A673 (cell line): ENCODE data around the gene CEACAM6. TPM values are rescaled to one million over a fixed set of nuclear protein-coding genes. Genes with fewer than 3 reads are reported as not detected.

Experiments
- BruUV-seq: library from RNA; stranded (reverse); fragments of 400-500 nt; replicated peaks from 2 replicates; lab custom pipeline; 2021; lab: Mats Ljungman, UMichigan
- CTCF ChIA-PET: fragments of 300-600 bp; sonication (Branson Sonifier 250); formaldehyde crosslinking; loops from one replicate; lab custom pipeline; 2022; ENCODE audit warnings: antibody characterized with exemption; lab: Charles Lee
- POLR2A ChIA-PET: fragments of 300-600 bp; sonication (Branson Sonifier 250); formaldehyde crosslinking; loops from one replicate; lab custom pipeline; 2022; ENCODE audit warnings: antibody characterized with exemption; ENCODE audit not compliant: low non-redundant PET; lab: Charles Lee
- DNase-seq: peaks from one replicate; pipeline ENCODE4 v3.0.0-alpha.2; 2015; ENCODE audit warnings: low spot score
- H3K27ac ChIP-seq: fragments of 200-600 bp; sonication (generic); 2 replicates; pipeline ENCODE4 v1.5.1; 2016; ENCODE audit warnings: mixed run types, low read depth, mild to moderate bottlenecking, mixed read lengths, antibody characterized with exemption, low read length; ENCODE audit not compliant: poor library complexity, severe bottlenecking
- H3K27me3 ChIP-seq: fragments of 200-600 bp; sonication (generic); replicated peaks from 2 replicates; pipeline ENCODE4 v1.6.1; 2017; ENCODE audit warnings: mixed run types, low read depth, mild to moderate bottlenecking, mixed read lengths, antibody characterized with exemption, low read length; ENCODE audit not compliant: insufficient read depth, poor library complexity
- H3K36me3 ChIP-seq: fragments of 200-600 bp; sonication (generic); 2 replicates; pipeline ENCODE4 v1.6.1; 2016; ENCODE audit warnings: mixed run types, mild to moderate bottlenecking, mixed read lengths, antibody characterized with exemption, low read length; ENCODE audit not compliant: insufficient read depth, poor library complexity, severe bottlenecking
- H3K4me1 ChIP-seq: fragments of 200-600 bp; sonication (generic); 2 replicates; pipeline ENCODE4 v1.6.1; 2017; ENCODE audit warnings: mixed run types, mild to moderate bottlenecking, mixed read lengths, antibody characterized with exemption, low read length; ENCODE audit not compliant: insufficient read depth, poor library complexity, severe bottlenecking
- H3K4me3 ChIP-seq: fragments of 200-600 bp; sonication (generic); 2 replicates; pipeline ENCODE4 v1.5.1; 2016; ENCODE audit warnings: low read depth, mixed run types, mild to moderate bottlenecking, mixed read lengths, low read length; ENCODE audit not compliant: poor library complexity, severe bottlenecking
- H3K9me3 ChIP-seq: fragments of 200-600 bp; sonication (generic); 2 replicates; pipeline ENCODE4 v1.6.1; 2016; ENCODE audit warnings: mixed run types, low read depth, mild to moderate bottlenecking, mixed read lengths, antibody characterized with exemption, low read length; ENCODE audit not compliant: poor library complexity, severe bottlenecking
- EZH2 ChIP-seq: fragments of 200-600 bp; sonication (generic); IDR thresholded peaks from 2 replicates; pipeline ENCODE4 v1.6.1; 2017; ENCODE audit warnings: borderline replicate concordance, low read depth, mild to moderate bottlenecking, mixed read lengths, antibody characterized with exemption, low read length; ENCODE audit not compliant: poor library complexity, severe bottlenecking
- intact Hi-C: fragments of 100-400 bp; cut with micrococcal nuclease; formaldehyde crosslinking; loops from one replicate; pipeline ENCODE4 v1.10.0; 2022; ENCODE audit not compliant: unreplicated experiment
- total RNA-seq: library from RNA; stranded (reverse); gene quantifications from 2 replicates; pipeline ENCODE4 v1.2.3, GENCODE V29; 2021
- TF ChIP-seq, protein P1 (sequence below): fragments of 300-800, 200-600 bp; sonication (generic); conservative IDR thresholded peaks from 2 replicates; pipeline ENCODE4 v1.5.1; 2017; ENCODE audit warnings: low read depth, mild to moderate bottlenecking, antibody characterized with exemption, low read length, moderate library complexity, mixed read lengths

The CEACAM6 gene
- total RNA-seq, 1 experiment from 2014 or later, result 2.4 TPM

GRCh38 chr19:41709951-41710645 is 45.2 kb upstream of the CEACAM6 start:
- CTCF ChIA-PET, result interaction anchor here (1.4 kb wide), 1 partner anchor 43 kb away, joined by 3 read pairs; no protein-coding TSS in a partner anchor
- intact Hi-C loops, result no loop called here
- no peak overlapping the region for H3K4me3 ChIP-seq
- no peaks in the 10 kb centered on the region for H3K27me3 ChIP-seq
- TF ChIP-seq, protein P1, sequence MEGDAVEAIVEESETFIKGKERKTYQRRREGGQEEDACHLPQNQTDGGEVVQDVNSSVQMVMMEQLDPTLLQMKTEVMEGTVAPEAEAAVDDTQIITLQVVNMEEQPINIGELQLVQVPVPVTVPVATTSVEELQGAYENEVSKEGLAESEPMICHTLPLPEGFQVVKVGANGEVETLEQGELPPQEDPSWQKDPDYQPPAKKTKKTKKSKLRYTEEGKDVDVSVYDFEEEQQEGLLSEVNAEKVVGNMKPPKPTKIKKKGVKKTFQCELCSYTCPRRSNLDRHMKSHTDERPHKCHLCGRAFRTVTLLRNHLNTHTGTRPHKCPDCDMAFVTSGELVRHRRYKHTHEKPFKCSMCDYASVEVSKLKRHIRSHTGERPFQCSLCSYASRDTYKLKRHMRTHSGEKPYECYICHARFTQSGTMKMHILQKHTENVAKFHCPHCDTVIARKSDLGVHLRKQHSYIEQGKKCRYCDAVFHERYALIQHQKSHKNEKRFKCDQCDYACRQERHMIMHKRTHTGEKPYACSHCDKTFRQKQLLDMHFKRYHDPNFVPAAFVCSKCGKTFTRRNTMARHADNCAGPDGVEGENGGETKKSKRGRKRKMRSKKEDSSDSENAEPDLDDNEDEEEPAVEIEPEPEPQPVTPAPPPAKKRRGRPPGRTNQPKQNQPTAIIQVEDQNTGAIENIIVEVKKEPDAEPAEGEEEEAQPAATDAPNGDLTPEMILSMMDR, result no peak
- no peak for TF ChIP-seq EZH2
- POLR2A ChIA-PET, result no interaction called here
- no peaks in the 10 kb centered on the region for H3K9me3 ChIP-seq
- no TSS peak for BruUV-seq
- H3K4me1 ChIP-seq, result peaks cover 11% of the 10 kb centered on the region
- DNase-seq, result no peak
- H3K27ac ChIP-seq, result no peak overlapping the region
- no peaks in the 10 kb centered on the region for H3K36me3 ChIP-seq

- no peaks in the 10 kb centered on the region for H3K27me3 ChIP-seq
- no peak overlapping the region for H3K27ac ChIP-seq
- no peak for DNase-seq
- BruUV-seq, result no TSS peak
- no peaks in the 10 kb centered on the region for H3K9me3 ChIP-seq
- intact Hi-C loops, result no loop called here
- H3K4me1 ChIP-seq, result peaks cover 11% of the 10 kb centered on the region
- TF ChIP-seq, protein P1, result no peak
- no peaks in the 10 kb centered on the region for H3K36me3 ChIP-seq
- H3K4me3 ChIP-seq, result no peak overlapping the region
- ChIA-PET CTCF (no interaction called here), POLR2A (no interaction called here)
Measured at GRCh38 chr19:41711376-41712261, 43.7 kb upstream of the CEACAM6 start.

GRCh38 chr19:41714598-41714997 is 40.7 kb upstream of the CEACAM6 start:
- no peaks in the 10 kb centered on the region for H3K27me3 ChIP-seq
- TF ChIP-seq, protein P1, result no peak
- TF ChIP-seq EZH2, result no peak
- no peaks in the 10 kb centered on the region for H3K36me3 ChIP-seq
- POLR2A ChIA-PET, result no interaction called here
- no peaks in the 10 kb centered on the region for H3K9me3 ChIP-seq
- no peak for DNase-seq
- intact Hi-C loops, result no loop called here
- CTCF ChIA-PET, result no interaction called here
- no peak overlapping the region for H3K27ac ChIP-seq
- no peak overlapping the region for H3K4me3 ChIP-seq
- no TSS peak for BruUV-seq
- no peaks in the 10 kb centered on the region for H3K4me1 ChIP-seq
